ENCODE results near the gene CMPK2. TPM values are rescaled to one million over a fixed set of nuclear protein-coding genes. Genes with fewer than 3 reads are reported as not detected.

Gene CMPK2
- total RNA-seq, 1 donor, result 1.7 TPM

- H3K4me3 ChIP-seq (ENCODE audit: low read depth, low read length), result no peak overlapping the region
- TF ChIP-seq CTCF (IDR thresholded peaks at IDR 0.05; ENCODE audit: insufficient read depth, low read depth, low read length), result no peak
- no peak for DNase-seq (ENCODE audit: low read depth)
Measured at GRCh38 chr2:6810961-6811360, 54.7 kb downstream of the CMPK2 start.

GRCh38 chr2:6808426-6808825, 57.3 kb downstream of the CMPK2 start:
- no peak overlapping the region for H3K4me3 ChIP-seq (ENCODE audit: low read depth, low read length)
- no peak for DNase-seq (ENCODE audit: low read depth)
- no peak for TF ChIP-seq CTCF (IDR thresholded peaks at IDR 0.05; ENCODE audit: insufficient read depth, low read depth, low read length)

GRCh38 chr2:6806604-6807003, 59.1 kb downstream of the CMPK2 start:
- H3K4me3 ChIP-seq (ENCODE audit: low read depth, low read length), result no peak overlapping the region
- TF ChIP-seq CTCF (IDR thresholded peaks at IDR 0.05; ENCODE audit: insufficient read depth, low read depth, low read length), result no peak
- no peak for DNase-seq (ENCODE audit: low read depth)

- H3K4me3 ChIP-seq (ENCODE audit: low read depth, low read length), result no peak overlapping the region
- peak; percentile 36 for DNase-seq (ENCODE audit: low read depth)
- no peak for TF ChIP-seq CTCF (IDR thresholded peaks at IDR 0.05; ENCODE audit: insufficient read depth, low read depth, low read length)
Measured at GRCh38 chr2:6800553-6800952, 65.2 kb downstream of the CMPK2 start.

Other genes with a start within 250 kb of the CMPK2 start
- gene RSAD2, start 11.9 kb upstream of the CMPK2 start, total RNA-seq, result 0.64 and 1.3 TPM in 2 replicates
- 4.3 and 7.7 TPM in 2 replicates for gene RNF144A, start 51.5 kb upstream of the CMPK2 start, total RNA-seq

All from fibroblast of villous mesenchyme (primary cell).